NK-92 treated with Interleukin-12 subunit alpha and Interleukin-12 subunit beta, amount 100 ng/mL, for 24 hours (cell line): ENCODE results near the gene MRAP2.
"Not testable (repeated sequence)": the region's sequence is repeated elsewhere in the genome, so short reads cannot be mapped to it uniquely, and the experiment has no call there.

Experiments used
- DNase-seq: peaks from one replicate; lab custom pipeline; 2025; lab: John Stamatoyannopoulos, UW

Gene MRAP2

DNA sequence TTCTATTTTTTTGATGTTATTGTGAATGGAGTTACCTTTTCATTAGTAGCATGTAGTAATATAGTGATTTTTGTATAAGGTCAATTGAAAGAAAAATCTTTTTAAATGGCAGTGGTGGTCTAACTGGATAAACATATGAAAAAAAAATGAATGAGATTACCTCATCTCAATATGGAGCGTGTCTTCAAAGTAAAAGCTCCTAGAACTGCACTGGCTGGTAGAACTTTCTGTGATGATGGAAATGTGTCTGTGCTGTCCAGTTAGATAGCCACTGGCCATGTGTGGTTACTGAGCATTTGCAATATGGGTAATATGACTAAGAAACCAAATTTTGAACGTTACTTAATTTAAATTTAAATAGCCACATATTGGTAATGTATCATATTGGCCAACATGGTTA lies 44.1 kb downstream of the MRAP2 start:
- DNase-seq, result no peak

- DNase-seq, result no peak
These were observed 44.8 kb downstream of the MRAP2 start for GRCh38 chr6:84078335-84078734.

DNA sequence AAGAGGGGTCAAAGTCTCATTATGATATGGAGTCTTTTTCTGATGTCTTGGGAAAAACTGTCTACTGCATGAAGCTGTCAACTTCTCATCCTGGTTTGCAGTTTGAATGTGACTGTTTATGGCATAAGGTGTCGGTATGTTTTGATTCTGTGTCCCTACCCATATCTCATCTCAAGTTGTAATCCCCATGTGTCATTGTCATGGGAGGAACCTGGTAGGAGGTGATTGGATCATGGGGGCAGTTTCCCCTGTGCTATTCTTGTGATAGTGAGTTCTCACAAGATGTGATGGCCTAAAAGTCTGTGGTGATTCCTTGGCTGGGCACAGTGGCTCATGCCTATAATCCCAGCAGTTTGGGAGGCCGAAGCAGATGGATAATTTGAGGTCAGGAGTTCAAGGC lies 47.6 kb downstream of the MRAP2 start:
- no peak for DNase-seq

DNA sequence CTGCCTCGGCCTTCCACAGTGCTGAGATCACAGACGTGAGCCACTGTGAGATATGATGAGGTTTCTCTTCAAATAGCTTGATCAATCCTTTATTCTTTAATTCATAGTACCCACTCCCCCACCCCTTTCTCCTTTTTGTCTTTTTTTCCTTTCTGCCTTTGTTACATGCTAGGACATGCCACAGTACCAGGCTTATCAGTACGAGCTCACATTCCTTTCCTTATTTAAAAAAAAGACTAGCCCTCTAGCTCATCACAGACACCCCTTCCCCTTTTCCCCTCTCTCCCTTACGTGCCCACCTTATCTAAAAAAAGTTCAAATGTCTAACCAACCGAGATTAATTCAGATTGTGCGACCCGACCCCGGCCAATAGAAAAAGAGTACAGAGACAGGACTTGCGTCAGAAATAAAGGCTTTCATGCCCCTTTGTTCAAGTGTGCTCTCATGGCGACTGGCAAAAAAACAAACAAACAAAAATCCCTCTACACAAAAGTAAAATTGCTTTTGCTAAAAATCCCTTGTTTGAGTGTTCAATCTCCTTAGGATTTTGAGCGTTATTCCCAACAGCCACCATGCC lies 49.2 kb downstream of the MRAP2 start:
- DNase-seq, result no peak

GRCh38 chr6:84084705-84085104 lies 51.1 kb downstream of the MRAP2 start:
- not testable (repeated sequence) for DNase-seq

GRCh38 chr6:84086056-84086455 lies 52.5 kb downstream of the MRAP2 start:
- no peak for DNase-seq

GRCh38 chr6:84086545-84087429 lies 53.2 kb downstream of the MRAP2 start:
- DNase-seq, result no peak

GRCh38 chr6:84089081-84089480 lies 55.5 kb downstream of the MRAP2 start:
- no peak for DNase-seq

DNA sequence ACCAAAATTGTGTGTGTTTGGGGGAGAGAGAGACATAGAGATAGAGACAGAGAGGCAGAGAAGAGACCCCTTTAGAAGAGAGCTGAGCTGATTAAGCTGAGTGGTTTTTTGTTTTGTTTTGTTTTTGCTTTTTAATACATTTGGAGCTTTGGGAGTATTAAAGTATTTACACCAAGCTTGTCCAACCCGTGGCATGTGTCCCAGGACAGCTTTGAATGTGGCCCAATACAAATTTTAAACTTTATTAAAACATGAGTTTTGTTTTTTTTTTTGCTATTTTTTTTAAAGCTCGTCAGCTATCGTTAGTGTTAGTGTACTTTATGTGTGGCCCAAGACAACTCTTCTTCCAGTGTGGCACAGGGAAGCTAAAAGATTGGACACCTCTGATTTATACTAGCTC lies 56.0 kb downstream of the MRAP2 start:
- DNase-seq, result no peak

DNA sequence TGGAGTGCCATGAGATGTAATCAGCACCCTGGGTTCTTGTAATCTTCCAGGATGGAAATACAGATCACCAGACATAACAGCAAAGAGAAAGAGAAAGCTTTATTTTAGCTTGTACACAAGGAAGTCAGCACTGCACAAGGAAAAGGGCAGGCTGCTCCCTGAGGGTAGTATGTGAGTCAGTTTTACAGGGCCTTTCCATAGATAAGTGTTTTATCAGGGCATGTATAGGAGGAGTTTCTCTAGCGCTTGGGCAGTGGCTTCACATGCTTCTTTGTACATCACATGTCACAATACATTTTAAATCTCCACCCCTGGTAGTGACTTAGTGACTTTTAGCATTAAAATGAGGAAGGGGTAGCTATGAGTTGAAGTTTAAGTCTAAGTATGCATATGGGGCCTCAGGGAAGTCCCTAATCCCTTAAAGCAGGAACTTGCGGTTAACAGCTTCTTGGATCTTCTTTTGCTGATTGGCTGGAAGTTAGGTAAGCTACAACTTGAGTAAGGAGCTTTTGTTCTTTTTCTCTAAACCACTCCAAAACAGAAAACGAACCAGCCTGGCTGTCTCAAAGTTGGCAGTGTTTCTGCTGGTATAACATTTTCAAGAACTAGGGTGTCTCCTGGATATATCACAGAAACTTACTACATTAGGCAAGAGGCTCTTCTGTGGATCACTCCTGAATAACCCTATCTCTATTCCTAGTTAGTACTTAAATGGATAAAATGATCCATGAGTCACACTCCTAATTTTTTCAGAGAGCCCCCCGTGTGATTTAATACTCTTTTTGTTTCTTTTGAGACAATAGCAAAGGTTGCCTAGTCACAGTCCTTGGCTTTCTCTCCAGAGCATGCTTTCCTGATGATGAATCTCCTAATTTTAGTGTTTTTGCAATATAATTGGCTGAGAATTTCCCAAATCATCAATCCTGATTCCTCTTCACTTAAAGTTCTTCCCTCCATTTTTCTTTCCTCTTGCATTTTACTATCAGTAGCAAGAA lies 60.2 kb downstream of the MRAP2 start:
- DNase-seq, result no peak

- DNase-seq, result no peak
These were observed 61.6 kb downstream of the MRAP2 start for GRCh38 chr6:84095156-84095555.

DNA sequence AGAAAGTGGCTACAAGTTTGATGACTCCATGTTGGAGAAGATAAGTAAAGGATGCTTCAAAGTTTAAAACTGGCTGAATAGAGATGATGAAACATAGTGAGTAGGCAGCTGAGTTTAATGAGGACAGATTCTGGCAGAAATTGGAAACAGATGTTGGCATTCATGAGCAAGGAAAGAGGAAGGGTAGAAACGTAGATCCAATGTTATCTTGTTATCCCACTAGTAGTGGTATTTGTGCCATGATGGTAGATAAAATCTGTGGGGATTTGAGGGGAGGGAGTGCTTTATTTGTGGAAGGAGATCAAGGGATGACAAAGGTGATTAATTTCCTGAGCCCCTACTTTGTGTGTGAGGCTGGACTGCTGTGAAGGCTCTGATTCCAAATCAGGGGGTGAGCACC lies 69.5 kb downstream of the MRAP2 start:
- no peak for DNase-seq

DNA sequence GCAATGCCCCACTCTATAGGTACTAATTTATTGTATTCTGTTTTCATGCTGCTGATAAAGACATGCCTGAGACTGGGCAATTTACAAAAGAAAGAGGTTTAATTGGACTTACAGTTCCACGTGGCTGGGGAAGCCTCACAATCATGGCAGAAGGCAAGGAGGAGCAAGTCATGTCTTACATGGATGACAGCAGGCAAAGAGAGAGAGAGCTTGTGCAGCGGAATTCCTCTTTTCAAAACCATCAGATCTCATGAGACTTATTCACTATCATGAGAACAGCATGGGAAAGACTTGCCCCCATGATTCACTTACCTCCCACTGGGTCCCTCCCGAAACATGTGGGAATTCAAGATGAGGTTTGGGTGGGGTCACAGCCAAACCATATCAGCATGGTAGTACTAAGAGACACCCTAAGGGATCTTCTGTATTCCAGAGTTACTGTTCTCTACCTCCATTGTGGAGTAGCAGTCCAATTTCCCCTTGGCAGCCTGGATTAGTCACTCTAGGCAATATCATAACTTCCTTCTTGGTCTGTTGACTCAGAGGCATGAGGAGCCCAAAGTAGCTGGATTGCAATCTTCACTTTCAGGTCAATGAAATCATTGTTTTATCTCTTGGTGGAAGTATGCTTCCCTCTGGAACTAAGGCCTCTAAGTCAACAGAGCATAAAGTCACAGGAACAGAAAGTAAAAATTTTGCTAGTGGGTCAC lies 71.8 kb downstream of the MRAP2 start:
- DNase-seq, result not testable (repeated sequence)

- no peak for DNase-seq
These were observed 73.9 kb downstream of the MRAP2 start for GRCh38 chr6:84107495-84107894.

GRCh38 chr6:84111351-84111750 lies 77.8 kb downstream of the MRAP2 start:
- DNase-seq, result not testable (repeated sequence)

DNA sequence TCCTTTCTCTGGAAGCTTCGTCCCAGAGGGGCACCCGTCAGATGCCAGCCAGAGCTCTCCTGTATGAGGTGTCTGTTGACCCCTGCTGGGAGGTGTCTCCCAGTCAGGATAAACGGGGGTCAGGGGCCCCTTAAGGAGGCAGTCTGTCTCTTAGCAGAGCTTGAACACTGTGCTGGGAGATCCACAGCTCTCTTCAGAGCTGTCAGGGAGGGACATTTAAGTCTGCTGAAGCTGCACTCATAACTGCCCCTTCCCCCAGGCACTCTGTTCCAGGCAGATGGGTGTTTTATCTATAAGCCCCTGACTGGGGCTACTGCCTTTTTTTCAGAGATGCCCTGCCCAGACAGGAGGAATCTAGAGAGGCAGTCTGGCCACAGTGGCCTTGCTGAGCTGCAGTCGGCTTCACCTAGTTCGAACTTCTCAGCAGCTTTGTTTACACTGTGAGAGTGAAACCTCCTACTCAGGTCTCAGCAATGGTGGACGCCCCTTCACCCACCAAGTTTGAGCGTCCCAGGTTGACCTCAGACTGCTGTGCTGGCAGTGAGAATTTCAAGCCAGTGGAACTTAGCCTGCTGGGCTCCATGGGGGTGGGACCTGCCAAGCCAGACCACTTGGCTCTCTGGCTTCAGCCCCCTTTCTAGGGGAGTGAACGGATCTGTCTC lies 81.5 kb downstream of the MRAP2 start:
- DNase-seq, result not testable (repeated sequence)

DNA sequence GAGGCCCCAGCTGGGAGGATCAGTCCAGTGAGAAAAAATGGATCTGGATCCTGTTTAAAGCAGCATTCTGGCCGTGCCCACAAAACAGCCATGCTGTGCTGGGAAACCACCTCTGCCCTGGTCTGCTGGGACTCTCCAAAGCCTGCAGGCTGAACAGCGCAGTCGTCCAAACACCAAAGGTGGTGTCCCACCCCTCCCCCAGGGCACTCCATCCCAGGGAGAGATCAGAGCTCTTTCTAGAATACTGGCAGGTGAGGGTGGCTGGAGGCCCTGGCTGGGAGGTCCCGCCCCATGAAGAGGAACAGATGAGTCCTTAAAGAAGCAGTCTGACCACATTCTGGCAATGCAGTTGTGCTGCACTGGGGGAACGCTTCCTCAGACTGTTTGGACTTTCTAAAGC lies 84.6 kb downstream of the MRAP2 start:
- no peak for DNase-seq

DNA sequence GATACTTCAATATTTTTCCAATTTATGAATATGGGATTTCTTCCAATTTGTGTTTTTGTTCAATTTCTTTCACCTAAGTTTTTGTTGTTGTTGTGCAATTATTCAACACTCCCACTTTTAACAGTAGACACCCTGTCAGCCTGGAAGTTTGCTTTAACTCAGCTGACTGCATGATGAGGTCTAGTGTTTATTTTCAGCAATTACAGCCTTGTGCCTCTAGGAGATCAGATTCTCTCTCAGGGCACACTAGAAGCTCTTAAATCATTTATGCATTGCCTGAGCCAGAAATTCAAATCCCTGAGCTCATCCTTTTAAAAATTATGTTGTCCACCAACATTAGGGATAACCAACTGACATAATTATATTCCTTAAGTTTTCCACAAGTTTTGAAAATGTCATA lies 85.7 kb downstream of the MRAP2 start:
- no peak for DNase-seq

DNA sequence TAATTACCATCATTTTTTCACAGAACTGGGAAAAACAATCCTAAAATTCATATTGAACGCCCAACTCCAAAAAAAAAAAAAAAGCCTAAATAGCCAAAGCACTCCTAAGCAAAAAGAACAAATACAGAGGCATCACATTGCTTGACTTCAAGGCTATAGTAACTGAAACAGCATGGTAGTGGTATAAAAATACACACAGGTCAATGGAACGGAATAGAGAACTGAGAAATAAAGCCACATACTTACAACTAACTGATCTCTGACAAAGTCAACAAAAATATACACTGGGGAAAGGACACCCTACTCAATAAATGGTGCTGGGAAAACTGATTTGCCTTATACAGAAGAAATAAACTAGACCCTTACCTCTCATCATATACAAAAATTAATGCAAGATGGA lies 89.6 kb downstream of the MRAP2 start:
- DNase-seq, result no peak

- not testable (repeated sequence) for DNase-seq
These were observed 96.0 kb downstream of the MRAP2 start for GRCh38 chr6:84129588-84129987.

DNA sequence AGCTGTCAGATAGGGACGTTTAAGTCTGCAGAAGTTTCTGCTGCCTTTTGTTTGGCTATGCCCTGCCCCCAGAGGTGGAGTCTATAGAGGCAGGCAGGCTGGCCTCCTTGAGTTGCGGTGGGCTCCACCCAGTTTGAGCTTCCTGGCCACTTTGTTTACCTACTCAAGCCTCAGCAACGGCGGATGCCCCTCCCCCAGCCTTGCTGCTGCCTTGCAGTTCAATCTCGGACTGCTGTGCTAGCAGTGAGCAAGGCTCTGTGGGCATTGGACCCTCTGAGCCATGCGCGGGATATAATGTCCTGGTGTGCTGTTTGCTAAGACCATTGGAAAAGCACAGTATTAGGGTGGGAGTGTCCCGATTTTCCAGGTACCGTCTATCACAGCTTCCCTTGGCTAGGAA lies 99.8 kb downstream of the MRAP2 start:
- DNase-seq, result not testable (repeated sequence)
